Body of pancreas (tissue), 4 donors: Measurements from ENCODE around the gene PCDHGC3.

Source experiments
- CTCF ChIP-seq, 7 experiments: fragments of 450-650 bp in 4 of 7; fragments of 200-600 bp in 3 of 7; sonication (generic) in 3 of 7; IDR thresholded peaks; one replicate each; pipeline ENCODE4 v1.5.1; 2016 to 2019; ENCODE audit warnings: antibody characterized with exemption in 7 of 7
- POLR2A ChIP-seq, 3 donors: fragments of 450-650 bp; IDR thresholded peaks; one replicate each; pipeline ENCODE4 v1.6.1; 2016; ENCODE audit warnings: antibody characterized with exemption in 3 of 3, mild to moderate bottlenecking in 2 of 3

- TF ChIP-seq CTCF (IDR thresholded peaks at IDR 0.05) (no peak), POLR2A (IDR thresholded peaks at IDR 0.05) (no peak)
Measured at GRCh38 chr5:141477044-141477575, 1.3 kb downstream of the PCDHGC3 start.
